SK-N-MC (cell line): ENCODE measurements around the gene PTPN14.

Source experiments
- EZH2 ChIP-seq: fragments of 200-600 bp; sonication (generic); IDR thresholded peaks from one replicate; pipeline ENCODE4 v1.6.1; 2017; ENCODE audit warnings: antibody characterized with exemption
- POLR2AphosphoS5 ChIP-seq: IDR thresholded peaks from 2 replicates; pipeline ENCODE4 v1.6.1; 2012; ENCODE audit warnings: mild to moderate bottlenecking, low read depth, low read length, borderline replicate concordance

- TF ChIP-seq EZH2 (no peak), POLR2AphosphoS5 (no peak)
Measured at GRCh38 chr1:214403431-214403830, 148.0 kb downstream of the PTPN14 start.
